ENCODE results near the gene PHRF1.

DNA sequence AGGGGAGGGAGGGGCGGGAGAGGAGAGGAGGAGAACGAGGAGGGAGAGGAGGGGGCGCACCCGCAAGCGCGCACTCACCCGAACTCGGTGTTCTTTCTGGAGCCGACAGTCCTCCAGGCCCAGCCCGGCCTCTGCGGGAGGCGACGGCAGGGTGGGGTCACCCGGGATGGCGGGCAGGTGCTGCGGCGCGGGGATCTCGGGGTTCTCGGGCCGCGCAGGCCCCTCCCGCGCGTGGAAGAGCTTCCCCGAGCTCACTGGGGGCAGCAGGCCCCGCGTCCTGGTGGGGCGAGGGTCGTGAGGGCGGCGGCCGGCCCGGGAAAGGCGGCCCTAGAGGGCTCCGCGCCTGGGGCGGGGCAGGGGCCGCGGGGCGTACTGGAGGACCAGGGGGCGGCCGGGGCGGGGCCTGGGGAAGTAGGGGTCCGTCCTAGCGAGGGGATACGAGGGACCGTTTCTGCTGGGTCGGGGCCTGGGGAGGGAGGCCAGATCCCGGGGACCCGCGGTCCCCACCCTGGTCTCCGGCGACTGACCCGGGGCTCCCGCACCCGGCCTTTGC, 21.0 kb upstream of the PHRF1 start:
- TF ChIP-seq, protein P1, sequence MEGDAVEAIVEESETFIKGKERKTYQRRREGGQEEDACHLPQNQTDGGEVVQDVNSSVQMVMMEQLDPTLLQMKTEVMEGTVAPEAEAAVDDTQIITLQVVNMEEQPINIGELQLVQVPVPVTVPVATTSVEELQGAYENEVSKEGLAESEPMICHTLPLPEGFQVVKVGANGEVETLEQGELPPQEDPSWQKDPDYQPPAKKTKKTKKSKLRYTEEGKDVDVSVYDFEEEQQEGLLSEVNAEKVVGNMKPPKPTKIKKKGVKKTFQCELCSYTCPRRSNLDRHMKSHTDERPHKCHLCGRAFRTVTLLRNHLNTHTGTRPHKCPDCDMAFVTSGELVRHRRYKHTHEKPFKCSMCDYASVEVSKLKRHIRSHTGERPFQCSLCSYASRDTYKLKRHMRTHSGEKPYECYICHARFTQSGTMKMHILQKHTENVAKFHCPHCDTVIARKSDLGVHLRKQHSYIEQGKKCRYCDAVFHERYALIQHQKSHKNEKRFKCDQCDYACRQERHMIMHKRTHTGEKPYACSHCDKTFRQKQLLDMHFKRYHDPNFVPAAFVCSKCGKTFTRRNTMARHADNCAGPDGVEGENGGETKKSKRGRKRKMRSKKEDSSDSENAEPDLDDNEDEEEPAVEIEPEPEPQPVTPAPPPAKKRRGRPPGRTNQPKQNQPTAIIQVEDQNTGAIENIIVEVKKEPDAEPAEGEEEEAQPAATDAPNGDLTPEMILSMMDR (IDR thresholded peaks at IDR 0.05; ENCODE audit: low read depth, low read length, missing input control): no peak
- no peak for TF ChIP-seq NR2F2 (IDR thresholded peaks at IDR 0.05)
- TF ChIP-seq RAD21 (IDR thresholded peaks at IDR 0.05): no peak
- TF ChIP-seq ATF3 (IDR thresholded peaks at IDR 0.05): no peak
- TF ChIP-seq YY1 (IDR thresholded peaks at IDR 0.05): no peak
- no peak for TF ChIP-seq SP1 (IDR thresholded peaks at IDR 0.05)
- TF ChIP-seq, protein P2, sequence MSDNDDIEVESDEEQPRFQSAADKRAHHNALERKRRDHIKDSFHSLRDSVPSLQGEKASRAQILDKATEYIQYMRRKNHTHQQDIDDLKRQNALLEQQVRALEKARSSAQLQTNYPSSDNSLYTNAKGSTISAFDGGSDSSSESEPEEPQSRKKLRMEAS (IDR thresholded peaks at IDR 0.05): no peak
- TF ChIP-seq, protein P3, sequence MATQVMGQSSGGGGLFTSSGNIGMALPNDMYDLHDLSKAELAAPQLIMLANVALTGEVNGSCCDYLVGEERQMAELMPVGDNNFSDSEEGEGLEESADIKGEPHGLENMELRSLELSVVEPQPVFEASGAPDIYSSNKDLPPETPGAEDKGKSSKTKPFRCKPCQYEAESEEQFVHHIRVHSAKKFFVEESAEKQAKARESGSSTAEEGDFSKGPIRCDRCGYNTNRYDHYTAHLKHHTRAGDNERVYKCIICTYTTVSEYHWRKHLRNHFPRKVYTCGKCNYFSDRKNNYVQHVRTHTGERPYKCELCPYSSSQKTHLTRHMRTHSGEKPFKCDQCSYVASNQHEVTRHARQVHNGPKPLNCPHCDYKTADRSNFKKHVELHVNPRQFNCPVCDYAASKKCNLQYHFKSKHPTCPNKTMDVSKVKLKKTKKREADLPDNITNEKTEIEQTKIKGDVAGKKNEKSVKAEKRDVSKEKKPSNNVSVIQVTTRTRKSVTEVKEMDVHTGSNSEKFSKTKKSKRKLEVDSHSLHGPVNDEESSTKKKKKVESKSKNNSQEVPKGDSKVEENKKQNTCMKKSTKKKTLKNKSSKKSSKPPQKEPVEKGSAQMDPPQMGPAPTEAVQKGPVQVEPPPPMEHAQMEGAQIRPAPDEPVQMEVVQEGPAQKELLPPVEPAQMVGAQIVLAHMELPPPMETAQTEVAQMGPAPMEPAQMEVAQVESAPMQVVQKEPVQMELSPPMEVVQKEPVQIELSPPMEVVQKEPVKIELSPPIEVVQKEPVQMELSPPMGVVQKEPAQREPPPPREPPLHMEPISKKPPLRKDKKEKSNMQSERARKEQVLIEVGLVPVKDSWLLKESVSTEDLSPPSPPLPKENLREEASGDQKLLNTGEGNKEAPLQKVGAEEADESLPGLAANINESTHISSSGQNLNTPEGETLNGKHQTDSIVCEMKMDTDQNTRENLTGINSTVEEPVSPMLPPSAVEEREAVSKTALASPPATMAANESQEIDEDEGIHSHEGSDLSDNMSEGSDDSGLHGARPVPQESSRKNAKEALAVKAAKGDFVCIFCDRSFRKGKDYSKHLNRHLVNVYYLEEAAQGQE (IDR thresholded peaks at IDR 0.05): no peak
- TF ChIP-seq TAF1 (conservative IDR thresholded peaks at IDR 0.05): no peak
- TF ChIP-seq, protein P4, sequence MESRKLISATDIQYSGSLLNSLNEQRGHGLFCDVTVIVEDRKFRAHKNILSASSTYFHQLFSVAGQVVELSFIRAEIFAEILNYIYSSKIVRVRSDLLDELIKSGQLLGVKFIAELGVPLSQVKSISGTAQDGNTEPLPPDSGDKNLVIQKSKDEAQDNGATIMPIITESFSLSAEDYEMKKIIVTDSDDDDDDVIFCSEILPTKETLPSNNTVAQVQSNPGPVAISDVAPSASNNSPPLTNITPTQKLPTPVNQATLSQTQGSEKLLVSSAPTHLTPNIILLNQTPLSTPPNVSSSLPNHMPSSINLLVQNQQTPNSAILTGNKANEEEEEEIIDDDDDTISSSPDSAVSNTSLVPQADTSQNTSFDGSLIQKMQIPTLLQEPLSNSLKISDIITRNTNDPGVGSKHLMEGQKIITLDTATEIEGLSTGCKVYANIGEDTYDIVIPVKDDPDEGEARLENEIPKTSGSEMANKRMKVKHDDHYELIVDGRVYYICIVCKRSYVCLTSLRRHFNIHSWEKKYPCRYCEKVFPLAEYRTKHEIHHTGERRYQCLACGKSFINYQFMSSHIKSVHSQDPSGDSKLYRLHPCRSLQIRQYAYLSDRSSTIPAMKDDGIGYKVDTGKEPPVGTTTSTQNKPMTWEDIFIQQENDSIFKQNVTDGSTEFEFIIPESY (IDR thresholded peaks at IDR 0.05): no peak
- no peak for TF ChIP-seq GABPA (IDR thresholded peaks at IDR 0.05 in 1 of 2, conservative IDR thresholded peaks at IDR 0.05 in 1 of 2)
- no peak for TF ChIP-seq JUND (IDR thresholded peaks at IDR 0.05)
